Caco-2 (cell line): ENCODE results near the gene LARP1. TPM values are rescaled to one million over a fixed set of nuclear protein-coding genes. Genes with fewer than 3 reads are reported as not detected.

Experiments used
- BruUV-seq: library from RNA; stranded (reverse); fragments of 400-500 nt; replicated peaks from 2 replicates; lab custom pipeline; 2021; lab: Mats Ljungman, UMichigan
- CTCF ChIA-PET: fragments of 300-600 bp; sonication (Branson Sonifier 250); formaldehyde crosslinking; loops from one replicate; lab custom pipeline; 2022; ENCODE audit warnings: antibody characterized with exemption; lab: Charles Lee
- POLR2A ChIA-PET: fragments of 300-600 bp; sonication (Branson Sonifier 250); formaldehyde crosslinking; loops from one replicate; lab custom pipeline; 2022; ENCODE audit warnings: antibody characterized with exemption; lab: Charles Lee
- DNase-seq, 2 experiments: peaks; one replicate each; pipeline versions ENCODE4 v3.0.0 to v3.0.0-alpha.2; 2020 to 2022
- H3K27me3 ChIP-seq: replicated peaks from 2 replicates; pipeline ENCODE4 v1.6.0; 2011; ENCODE audit warnings: low read length; ENCODE audit not compliant: control insufficient read depth, insufficient read depth
- H3K36me3 ChIP-seq: 2 replicates; pipeline ENCODE4 v1.5.1; 2011; ENCODE audit warnings: low read length; ENCODE audit not compliant: control insufficient read depth, insufficient read depth
- H3K4me1 ChIP-seq: fragments of 250-450 bp; sonication (Bioruptor Pico); 2 replicates; pipeline ENCODE4 v1.5.1; 2020; ENCODE audit warnings: mild to moderate bottlenecking
- H3K4me3 ChIP-seq: 2 replicates; pipeline ENCODE4 v1.5.1; 2011; ENCODE audit warnings: low read depth, mild to moderate bottlenecking, control low read depth, low read length
- H3K9me3 ChIP-seq: fragments of 250-450 bp; sonication (Bioruptor Pico); 2 replicates; pipeline ENCODE4 v1.5.1; 2020; ENCODE audit warnings: mild to moderate bottlenecking, moderate library complexity
- H3K27ac Mint-ChIP-seq: one replicate; pipeline ENCODE4 v1.8.0; 2022; ENCODE audit warnings: mixed read lengths; ENCODE audit not compliant: unreplicated experiment
- H3K27me3 Mint-ChIP-seq: one replicate; pipeline ENCODE4 v1.8.0; 2022; ENCODE audit warnings: mixed read lengths; ENCODE audit not compliant: insufficient read depth, unreplicated experiment
- H3K36me3 Mint-ChIP-seq: one replicate; pipeline ENCODE4 v1.8.0; 2022; ENCODE audit warnings: mild to moderate bottlenecking, mixed read lengths; ENCODE audit not compliant: insufficient read depth, unreplicated experiment
- H3K4me1 Mint-ChIP-seq: one replicate; pipeline ENCODE4 v1.8.0; 2022; ENCODE audit warnings: low read depth, mixed read lengths; ENCODE audit not compliant: unreplicated experiment
- H3K4me3 Mint-ChIP-seq: one replicate; pipeline ENCODE4 v1.8.0; 2022; ENCODE audit warnings: mild to moderate bottlenecking, moderate library complexity, mixed read lengths; ENCODE audit not compliant: unreplicated experiment
- H3K9me3 Mint-ChIP-seq: one replicate; pipeline ENCODE4 v1.8.0; 2022; ENCODE audit warnings: mixed read lengths; ENCODE audit not compliant: unreplicated experiment
- CTCF ChIP-seq, 2 experiments: fragments of 200-600 bp in 1 of 2; IDR thresholded peaks; 1 replicate in 1 of 2; 2 replicates in 1 of 2; pipeline versions ENCODE4 v1.5.1 to v1.8.0; 2011 to 2022; ENCODE audit warnings: antibody characterized with exemption in 1 of 2, control low read depth in 1 of 2, inconsistent platforms in 1 of 2, low read depth in 1 of 2, low read length in 1 of 2, mild to moderate bottlenecking in 1 of 2, moderate library complexity in 1 of 2; ENCODE audit not compliant: insufficient read depth in 1 of 2, severe bottlenecking in 1 of 2, unreplicated experiment in 1 of 2
- intact Hi-C: fragments of 100-400 bp; cut with micrococcal nuclease; formaldehyde crosslinking; loops from one replicate; pipeline ENCODE4 v1.10.0; 2022; ENCODE audit not compliant: unreplicated experiment
- total RNA-seq: library from RNA; stranded (reverse); gene quantifications from 2 replicates; pipeline ENCODE4 v1.2.3, GENCODE V29; 2022

LARP1 gene
- total RNA-seq, 1 experiment from 2014 or later = 372 TPM

DNA sequence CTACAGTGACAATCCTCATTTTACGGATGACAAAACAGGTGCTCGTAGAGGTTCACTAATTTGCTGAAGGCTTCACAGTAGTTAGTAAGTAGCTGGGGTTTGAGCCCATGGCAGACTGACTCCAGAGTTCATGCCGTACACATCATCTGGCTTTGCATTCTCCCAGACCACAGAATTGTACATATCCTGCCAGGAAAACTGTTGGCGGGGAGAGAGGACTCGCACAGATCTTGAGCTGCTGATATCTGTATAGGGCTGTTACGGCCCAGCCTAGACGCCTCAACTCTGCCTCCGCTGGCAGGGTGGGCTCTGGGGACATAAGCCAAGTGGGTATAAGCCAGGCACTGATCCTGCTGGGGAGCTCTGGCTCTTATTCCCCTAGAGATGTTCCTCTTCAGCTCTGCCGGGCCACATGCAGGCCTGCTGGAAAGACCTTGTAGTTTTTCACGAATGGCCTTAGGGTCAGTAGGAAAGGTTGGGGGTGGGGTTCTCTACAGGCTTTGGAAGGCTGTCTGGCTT is 16.3 kb downstream of the LARP1 start:
- H3K9me3 ChIP-seq = no peaks in the 10 kb centered on the region
- no peaks in the 10 kb centered on the region for H3K36me3 ChIP-seq
- H3K27me3 Mint-ChIP-seq = no peaks in the 10 kb centered on the region
- CTCF ChIA-PET = interaction anchor here (0.6 kb wide), 1 partner anchor 38 kb away, joined by 3 read pairs; no protein-coding TSS in a partner anchor
- H3K27me3 ChIP-seq = no peaks in the 10 kb centered on the region
- DNase-seq = no peak
- POLR2A ChIA-PET = interaction anchor here (0.6 kb wide), 1 partner anchor 86 kb away, joined by 3 read pairs; no protein-coding TSS in a partner anchor
- no TSS peak for BruUV-seq
- no peak overlapping the region for H3K27ac Mint-ChIP-seq
- H3K4me3 ChIP-seq = no peak overlapping the region
- peaks cover 17% of the 10 kb centered on the region for H3K4me1 ChIP-seq
- no peaks in the 10 kb centered on the region for H3K9me3 Mint-ChIP-seq
- intact Hi-C loops = no loop called here
- TF ChIP-seq CTCF (IDR thresholded peaks at IDR 0.05; ENCODE audit: insufficient read depth in 1 of 2, low read depth in 1 of 2, low read length in 1 of 2, severe bottlenecking in 1 of 2, unreplicated experiment in 1 of 2) = no peak
- peaks cover 29% of the 10 kb centered on the region for H3K36me3 Mint-ChIP-seq
- H3K4me1 Mint-ChIP-seq = peaks cover 30% of the 10 kb centered on the region
- no peak overlapping the region for H3K4me3 Mint-ChIP-seq

DNA sequence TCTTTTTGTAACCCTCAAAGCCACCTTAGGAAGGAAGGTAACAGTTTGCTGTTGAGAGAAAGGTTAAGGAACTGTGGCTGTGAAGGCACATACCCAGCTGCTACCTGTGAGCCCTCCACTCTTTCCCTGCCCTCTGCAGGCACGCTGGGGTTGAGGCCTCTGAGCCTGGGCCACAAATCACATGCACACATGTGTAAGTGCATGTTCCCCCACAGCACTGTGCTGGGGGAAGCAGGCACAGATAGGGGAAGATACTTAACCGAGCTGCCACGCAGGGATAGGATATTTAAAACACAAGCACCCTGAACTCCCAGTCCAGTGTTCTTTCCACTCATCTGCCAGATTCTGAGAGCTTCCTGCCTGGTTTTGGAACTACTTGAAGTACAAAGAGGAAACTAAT is 18.1 kb downstream of the LARP1 start:
- BruUV-seq = no TSS peak
- peaks cover 19% of the 10 kb centered on the region for H3K4me1 ChIP-seq
- no peaks in the 10 kb centered on the region for H3K27me3 ChIP-seq
- ChIA-PET POLR2A (no interaction called here), CTCF (no interaction called here)
- Mint-ChIP-seq H3K4me1 (peaks cover 20% of the 10 kb centered on the region), H3K27ac (no peak overlapping the region), H3K9me3 (no peaks in the 10 kb centered on the region), H3K27me3 (no peaks in the 10 kb centered on the region), H3K4me3 (no peak overlapping the region), H3K36me3 (peaks cover 27% of the 10 kb centered on the region)
- no peaks in the 10 kb centered on the region for H3K36me3 ChIP-seq
- no peak for TF ChIP-seq CTCF (IDR thresholded peaks at IDR 0.05; ENCODE audit: insufficient read depth in 1 of 2, low read depth in 1 of 2, low read length in 1 of 2, severe bottlenecking in 1 of 2, unreplicated experiment in 1 of 2)
- no peaks in the 10 kb centered on the region for H3K9me3 ChIP-seq
- no peak for DNase-seq
- H3K4me3 ChIP-seq = no peak overlapping the region
- intact Hi-C loops = no loop called here

DNA sequence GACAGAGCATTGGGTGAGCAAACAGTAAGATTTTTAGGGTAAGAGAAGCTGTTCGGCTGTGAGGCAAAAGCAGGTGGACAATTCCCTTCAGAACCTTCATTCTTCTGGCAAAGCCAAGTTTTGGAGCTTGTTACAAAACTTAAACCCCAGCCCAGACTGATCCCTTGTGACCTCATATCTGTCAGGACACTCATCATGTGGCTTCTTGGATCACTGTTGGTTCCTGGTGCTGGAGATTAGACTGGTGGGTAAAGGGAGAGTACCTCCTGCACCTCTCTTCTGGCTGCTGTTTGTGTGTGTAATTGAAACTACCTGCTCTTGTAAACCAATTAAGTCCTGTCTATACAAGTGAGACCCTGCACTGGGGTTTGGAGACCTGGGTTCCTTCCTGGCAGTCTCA is 21.0 kb downstream of the LARP1 start:
- H3K27me3 Mint-ChIP-seq = no peaks in the 10 kb centered on the region
- H3K27ac Mint-ChIP-seq = no peak overlapping the region
- no peaks in the 10 kb centered on the region for H3K9me3 Mint-ChIP-seq
- intact Hi-C loops = no loop called here
- DNase-seq = no peak
- Histone ChIP-seq H3K4me3 (no peak overlapping the region), H3K4me1 (peaks cover 19% of the 10 kb centered on the region), H3K9me3 (no peaks in the 10 kb centered on the region), H3K36me3 (no peaks in the 10 kb centered on the region), H3K27me3 (no peaks in the 10 kb centered on the region)
- no TSS peak for BruUV-seq
- H3K36me3 Mint-ChIP-seq = peaks cover 35% of the 10 kb centered on the region
- H3K4me1 Mint-ChIP-seq = peaks cover 9% of the 10 kb centered on the region
- POLR2A ChIA-PET = no interaction called here
- TF ChIP-seq CTCF (IDR thresholded peaks at IDR 0.05; ENCODE audit: insufficient read depth in 1 of 2, low read depth in 1 of 2, low read length in 1 of 2, severe bottlenecking in 1 of 2, unreplicated experiment in 1 of 2) = no peak
- no peak overlapping the region for H3K4me3 Mint-ChIP-seq
- CTCF ChIA-PET = no interaction called here
